Measurements from ENCODE around the gene SFTPA2.
"Not testable (repeated sequence)": the region's sequence is repeated elsewhere in the genome, so short reads cannot be mapped to it uniquely, and the experiment has no call there.

SFTPA2 gene

GRCh38 chr10:79556961-79557360 lies 3.2 kb downstream of the SFTPA2 start:
- not testable (repeated sequence) for DNase-seq

DNA sequence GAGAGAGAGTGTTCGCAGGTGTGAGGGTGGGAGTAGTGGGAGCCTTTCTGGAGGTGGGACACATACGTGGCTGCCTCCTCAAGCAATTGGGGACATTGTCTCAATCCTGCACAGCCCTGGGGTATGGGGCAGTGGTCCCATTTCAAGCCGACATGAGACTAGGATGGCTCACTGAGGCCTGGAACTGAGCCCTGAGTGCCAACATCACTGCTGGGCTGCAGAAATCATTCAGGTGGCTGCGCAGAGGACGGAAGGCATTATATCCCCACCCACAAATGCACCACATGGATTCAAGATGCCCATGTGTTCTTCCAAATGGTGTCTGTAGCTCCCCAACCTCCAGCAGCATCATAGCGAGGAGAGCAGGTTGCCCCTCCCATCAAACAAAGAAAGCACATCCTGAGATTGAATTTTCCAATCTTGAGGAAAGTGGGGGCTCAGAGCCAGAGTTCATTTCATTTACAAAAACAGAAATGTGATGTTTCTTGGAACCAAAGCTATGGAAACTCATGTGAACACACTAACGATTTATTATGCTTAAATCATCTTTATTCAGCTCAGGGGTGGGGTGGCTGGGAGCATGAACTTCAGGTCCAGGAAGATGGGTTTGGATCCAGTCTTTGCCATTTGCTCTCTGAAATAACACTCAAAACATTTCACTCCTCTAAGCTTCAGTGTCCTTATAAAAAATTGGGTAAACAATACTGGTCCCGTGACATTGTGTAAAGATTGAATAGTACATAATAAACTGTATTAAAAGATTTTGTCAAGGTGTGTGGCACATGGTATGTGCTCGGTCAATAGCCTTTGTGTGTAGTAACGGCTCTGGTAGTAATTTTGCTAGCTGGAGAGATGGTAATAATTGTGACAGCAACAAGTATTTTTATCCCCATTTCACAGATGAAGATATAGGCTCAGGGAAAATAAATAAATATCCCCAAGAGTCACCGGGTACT lies 4.6 kb downstream of the SFTPA2 start:
- no peak for DNase-seq

DNA sequence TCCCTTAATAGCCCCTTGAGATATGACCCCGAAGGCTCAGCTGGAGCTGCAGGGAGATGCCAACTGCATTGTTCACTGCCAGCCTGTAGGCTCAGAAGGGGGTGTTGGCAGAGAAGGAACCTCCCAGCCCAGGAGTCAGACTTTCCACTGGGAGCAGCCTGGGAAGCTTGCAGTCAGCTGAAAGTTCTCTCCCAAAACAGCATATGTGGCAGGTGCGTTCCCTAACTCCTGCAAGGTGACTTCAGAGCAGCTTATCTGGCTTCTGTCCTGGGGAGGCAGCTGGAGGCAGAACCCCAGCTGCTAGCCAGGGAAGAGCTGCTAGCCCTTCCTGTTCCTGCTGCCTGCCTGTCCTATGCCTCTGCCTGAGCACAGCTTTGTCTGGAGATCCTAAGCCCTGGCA lies 8.1 kb downstream of the SFTPA2 start:
- no peak for DNase-seq

DNA sequence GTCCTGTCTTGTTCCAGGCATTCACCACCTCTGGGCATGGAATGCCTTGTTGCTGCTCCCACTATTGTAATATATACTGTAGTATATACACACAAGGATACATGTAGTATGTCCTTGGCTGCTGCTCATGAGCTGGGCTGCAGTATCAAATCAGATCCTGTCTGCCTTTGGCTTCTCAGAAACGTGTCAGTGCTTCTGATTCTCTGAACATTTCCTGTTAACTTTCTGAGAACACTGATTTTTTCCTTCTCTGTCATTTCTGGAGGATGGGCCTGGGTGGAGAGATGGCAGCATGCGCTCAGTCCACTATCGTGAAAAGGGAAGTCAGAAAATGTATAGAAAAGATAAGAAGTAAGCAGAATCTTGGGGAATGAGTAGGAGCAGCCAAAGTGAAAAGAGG lies 12.2 kb downstream of the SFTPA2 start:
- DNase-seq: no peak

DNA sequence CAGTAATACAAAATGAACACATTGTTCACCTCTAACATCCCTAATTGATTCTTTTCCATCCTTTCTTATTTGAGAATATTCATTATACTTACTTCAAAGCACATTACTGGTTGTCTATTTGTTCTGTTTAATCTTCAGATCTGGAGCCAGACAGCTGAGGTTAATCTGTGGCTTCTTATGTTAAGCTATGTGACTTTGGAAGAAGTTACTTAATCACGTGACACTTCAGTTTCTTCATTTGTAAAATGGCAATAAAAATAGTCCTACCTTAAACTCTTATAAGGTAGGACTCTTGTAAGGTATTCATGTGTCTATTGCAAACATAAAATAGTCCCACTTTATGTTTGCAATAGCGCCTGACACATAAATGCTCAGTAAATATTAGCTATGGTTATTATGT lies 13.1 kb downstream of the SFTPA2 start:
- DNase-seq: not testable (repeated sequence)

DNA sequence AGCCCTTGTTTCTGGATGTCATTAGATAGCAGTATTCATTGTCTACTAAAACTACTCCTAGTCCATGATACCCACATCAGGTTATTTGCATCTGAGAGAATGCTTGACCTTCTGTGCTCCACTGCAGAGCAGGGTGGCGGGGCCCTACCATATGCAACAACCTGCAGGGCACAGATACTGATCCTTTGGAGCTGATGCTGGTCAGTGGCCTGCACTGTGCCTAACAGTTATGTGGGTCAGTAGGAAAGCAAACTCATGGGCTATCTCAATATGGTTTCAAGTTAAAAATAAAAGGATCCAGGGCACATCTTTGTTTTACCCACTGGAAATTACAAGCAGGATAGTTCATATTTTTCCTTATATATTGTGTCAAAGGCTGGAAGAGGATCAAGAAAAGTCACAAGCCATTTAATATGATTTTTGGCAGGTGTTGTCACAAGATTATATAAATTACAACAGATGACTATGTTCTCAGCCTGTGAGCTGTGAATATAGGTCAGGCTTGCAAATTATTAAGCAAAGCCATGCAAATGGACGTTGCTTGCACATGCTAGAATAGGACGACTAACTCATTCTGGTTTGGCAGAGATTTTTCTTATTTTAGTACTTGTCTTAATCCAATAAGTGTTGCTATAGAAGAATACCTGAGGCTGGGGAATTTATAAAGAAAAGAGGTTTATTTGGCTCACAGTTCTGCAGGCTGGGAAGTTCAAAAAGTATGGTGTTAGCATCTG lies 15.1 kb downstream of the SFTPA2 start:
- DNase-seq: not testable (repeated sequence)

GRCh38 chr10:79544408-79544807 lies 15.8 kb downstream of the SFTPA2 start:
- DNase-seq: not testable (repeated sequence)

GRCh38 chr10:79542626-79543025 lies 17.6 kb downstream of the SFTPA2 start:
- DNase-seq: no peak

DNA sequence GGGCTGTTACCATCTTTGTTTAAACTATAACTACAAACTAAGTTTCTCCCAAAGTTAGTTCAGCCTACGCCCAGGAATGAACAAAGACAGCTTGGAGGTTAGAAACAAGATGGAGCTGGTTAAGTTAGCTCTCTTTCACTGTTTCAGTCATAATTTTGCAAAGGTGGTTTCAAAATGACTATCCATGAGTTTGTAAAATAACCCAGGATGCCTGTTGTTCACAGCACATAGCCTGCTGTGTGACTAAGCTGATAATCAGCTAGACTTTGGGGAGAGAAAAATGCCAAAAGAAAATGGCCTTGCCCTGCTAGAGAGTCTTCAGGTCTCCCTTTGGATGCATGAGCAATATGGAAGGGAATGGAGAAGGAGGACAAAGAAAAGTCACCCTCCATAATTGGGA lies 19.3 kb downstream of the SFTPA2 start:
- not testable (repeated sequence) for DNase-seq

DNA sequence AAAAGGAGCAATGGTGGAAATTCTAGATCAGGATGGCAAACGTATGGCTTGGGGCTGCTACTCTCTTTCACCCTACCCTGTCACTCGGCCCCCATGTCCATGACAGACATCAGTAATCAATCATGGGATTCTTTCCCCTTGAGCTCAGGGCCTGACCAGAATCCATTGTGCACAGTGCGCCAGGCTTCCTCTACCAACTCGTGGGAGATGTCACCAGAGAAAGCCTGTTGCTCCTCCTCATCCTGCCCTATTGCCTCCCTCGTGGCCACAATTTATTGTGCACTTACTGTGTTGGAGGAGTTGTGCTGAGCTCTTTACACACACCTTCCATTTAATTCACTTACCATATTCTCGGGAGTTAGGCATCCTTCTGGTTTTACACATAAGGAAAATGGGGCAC lies 21.9 kb downstream of the SFTPA2 start:
- not testable (repeated sequence) for DNase-seq

DNA sequence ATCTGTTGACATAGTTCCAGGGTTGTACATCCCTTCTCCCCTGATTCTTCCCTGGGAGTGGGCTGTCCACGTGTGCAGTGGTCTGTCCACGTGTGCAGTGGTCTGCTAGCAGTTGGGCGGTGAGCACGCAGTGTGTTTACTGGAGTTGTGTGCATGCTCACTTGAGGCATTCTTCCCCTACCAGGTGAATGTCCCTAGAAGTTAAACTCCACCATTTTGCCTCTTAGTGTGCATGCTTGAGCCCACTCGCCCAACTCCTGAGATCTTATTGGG lies 26.4 kb downstream of the SFTPA2 start:
- DNase-seq: not testable (repeated sequence)

- DNase-seq: not testable (repeated sequence)
Measured at GRCh38 chr10:79533142-79533902, 26.9 kb downstream of the SFTPA2 start.

DNA sequence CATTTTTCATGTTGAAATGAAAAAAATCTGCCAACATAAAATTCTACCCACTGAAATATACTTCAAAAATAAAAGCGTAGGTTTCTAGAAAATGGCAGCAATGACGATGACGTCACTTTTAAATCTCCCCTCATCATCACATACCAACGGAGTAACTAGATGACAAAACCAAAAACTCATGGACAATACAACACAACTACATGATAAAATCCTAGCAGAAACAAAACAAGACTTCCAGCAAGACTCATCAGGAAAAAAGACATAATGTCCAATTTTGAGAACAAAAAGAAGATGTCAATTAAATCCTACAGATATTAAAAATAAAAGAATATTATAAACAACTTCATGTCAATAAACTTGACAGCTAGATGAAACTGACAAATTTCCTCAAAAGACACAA lies 31.9 kb downstream of the SFTPA2 start:
- not testable (repeated sequence) for DNase-seq

- not testable (repeated sequence) for DNase-seq
Measured at GRCh38 chr10:79525049-79525710, 35.0 kb downstream of the SFTPA2 start.

GRCh38 chr10:79523157-79523853 lies 36.9 kb downstream of the SFTPA2 start:
- not testable (repeated sequence) for DNase-seq

DNA sequence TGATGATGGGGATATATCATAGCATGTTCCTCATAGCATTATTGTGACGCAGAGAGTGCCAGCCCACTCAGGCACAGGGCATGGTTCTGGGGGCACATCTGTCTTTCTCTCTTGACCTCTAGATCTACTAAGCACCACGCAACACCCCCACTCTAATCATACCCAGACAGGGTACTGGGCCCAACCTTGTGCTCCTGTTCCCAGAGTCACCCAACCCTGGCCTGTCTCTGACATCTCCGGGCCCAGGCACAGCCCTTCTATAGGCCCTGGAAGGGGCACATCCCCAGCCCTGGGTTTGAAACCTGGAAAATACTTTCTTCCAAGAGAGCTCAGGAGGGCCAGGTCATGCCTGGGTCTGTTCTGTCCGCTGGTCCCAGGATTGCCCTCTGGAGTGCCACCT lies 37.7 kb downstream of the SFTPA2 start:
- not testable (repeated sequence) for DNase-seq

GRCh38 chr10:79521751-79522150 lies 38.5 kb downstream of the SFTPA2 start:
- not testable (repeated sequence) for DNase-seq

GRCh38 chr10:79517567-79517966 lies 42.6 kb downstream of the SFTPA2 start:
- DNase-seq: not testable (repeated sequence)

DNA sequence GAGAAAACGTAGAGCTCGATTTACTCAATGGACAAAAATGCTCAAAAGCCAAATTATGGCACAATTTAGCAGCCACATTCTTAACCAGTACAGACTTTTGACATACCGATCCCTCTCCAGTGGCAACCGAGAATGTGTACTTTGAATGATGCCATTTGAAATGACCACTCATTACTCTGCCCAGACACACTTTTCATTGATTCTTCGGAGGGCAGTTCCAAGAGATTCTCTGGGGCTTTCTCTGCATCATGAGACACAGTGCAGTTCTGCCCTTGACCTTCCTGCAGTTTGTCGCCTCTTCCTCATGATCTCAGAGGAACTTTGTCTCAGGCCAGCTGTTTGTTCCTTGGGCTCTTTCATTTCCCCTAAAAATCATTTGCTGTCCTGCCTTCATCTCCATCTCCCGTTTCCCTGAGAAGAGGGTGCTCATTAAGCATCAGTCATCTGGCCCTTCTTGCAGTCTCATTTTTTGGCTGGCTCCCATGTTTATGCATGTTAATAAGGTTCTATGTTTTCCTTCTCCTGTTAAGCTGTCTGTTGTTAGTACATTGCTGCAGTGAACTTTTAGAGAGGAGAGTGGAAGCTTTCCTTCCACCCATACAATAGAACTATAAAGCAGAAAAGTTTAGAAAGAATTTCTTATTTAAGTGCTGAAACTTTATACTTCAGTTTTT lies 43.5 kb downstream of the SFTPA2 start:
- peak; percentile 1 for DNase-seq

GRCh38 chr10:79511891-79512583 lies 48.2 kb downstream of the SFTPA2 start, which contains the start of gene EIF5AL1:
Gene EIF5AL1 (plus strand): TSS chr10:79512533. CDS start chr10:79512650, 117 bp downstream.
- not testable (repeated sequence) for DNase-seq

All from NCI-H69 (cell line).